Measurements from ENCODE around the gene ASPRV1.

ASPRV1 gene

GRCh38 chr2:69969991-69970390 is 8.6 kb upstream of the ASPRV1 start:
- H3K36me3 ChIP-seq (ENCODE audit: low read depth): no peaks in the 10 kb centered on the region
- TF ChIP-seq CTCF (IDR thresholded peaks at IDR 0.05; ENCODE audit: poor library complexity, severe bottlenecking): no peak
- H3K9me3 ChIP-seq (ENCODE audit: severe bottlenecking): no peaks in the 10 kb centered on the region
- H3K27me3 ChIP-seq (ENCODE audit: insufficient read depth, poor library complexity, severe bottlenecking): no peaks in the 10 kb centered on the region
- ATAC-seq (ENCODE audit: low read depth): no peak
- no peak overlapping the region for H3K27ac ChIP-seq (ENCODE audit: poor library complexity, severe bottlenecking)
- no peak overlapping the region for H3K4me3 ChIP-seq (ENCODE audit: severe bottlenecking)
- no peak for DNase-seq (ENCODE audit: low spot score)
- H3K4me1 ChIP-seq (ENCODE audit: insufficient read depth, poor library complexity, severe bottlenecking): no peaks in the 10 kb centered on the region

GRCh38 chr2:69969126-69969983 is 7.9 kb upstream of the ASPRV1 start:
- no peak overlapping the region for H3K4me3 ChIP-seq (ENCODE audit: severe bottlenecking)
- no peak for ATAC-seq (ENCODE audit: low read depth)
- TF ChIP-seq CTCF (IDR thresholded peaks at IDR 0.05; ENCODE audit: poor library complexity, severe bottlenecking): no peak
- H3K27me3 ChIP-seq (ENCODE audit: insufficient read depth, poor library complexity, severe bottlenecking): no peaks in the 10 kb centered on the region
- H3K27ac ChIP-seq (ENCODE audit: poor library complexity, severe bottlenecking): no peak overlapping the region
- H3K9me3 ChIP-seq (ENCODE audit: severe bottlenecking): no peaks in the 10 kb centered on the region
- H3K4me1 ChIP-seq (ENCODE audit: insufficient read depth, poor library complexity, severe bottlenecking): no peaks in the 10 kb centered on the region
- no peaks in the 10 kb centered on the region for H3K36me3 ChIP-seq (ENCODE audit: low read depth)
- no peak for DNase-seq (ENCODE audit: low spot score)

- Histone ChIP-seq H3K36me3 (ENCODE audit: low read depth) (no peaks in the 10 kb centered on the region), H3K4me3 (ENCODE audit: severe bottlenecking) (no peak overlapping the region), H3K27me3 (ENCODE audit: insufficient read depth, poor library complexity, severe bottlenecking) (no peaks in the 10 kb centered on the region), H3K27ac (ENCODE audit: poor library complexity, severe bottlenecking) (no peak overlapping the region), H3K4me1 (ENCODE audit: insufficient read depth, poor library complexity, severe bottlenecking) (no peaks in the 10 kb centered on the region), H3K9me3 (ENCODE audit: severe bottlenecking) (no peaks in the 10 kb centered on the region)
- no peak for DNase-seq (ENCODE audit: low spot score)
- no peak for ATAC-seq (ENCODE audit: low read depth)
- TF ChIP-seq CTCF (IDR thresholded peaks at IDR 0.05; ENCODE audit: poor library complexity, severe bottlenecking): no peak
These were observed 7.2 kb upstream of the ASPRV1 start for GRCh38 chr2:69968609-69969008.

GRCh38 chr2:69966496-69966895 is 5.1 kb upstream of the ASPRV1 start:
- Histone ChIP-seq H3K36me3 (ENCODE audit: low read depth) (no peaks in the 10 kb centered on the region), H3K4me1 (ENCODE audit: insufficient read depth, poor library complexity, severe bottlenecking) (no peaks in the 10 kb centered on the region), H3K27ac (ENCODE audit: poor library complexity, severe bottlenecking) (no peak overlapping the region), H3K27me3 (ENCODE audit: insufficient read depth, poor library complexity, severe bottlenecking) (no peaks in the 10 kb centered on the region), H3K4me3 (ENCODE audit: severe bottlenecking) (no peak overlapping the region), H3K9me3 (ENCODE audit: severe bottlenecking) (no peaks in the 10 kb centered on the region)
- no peak for TF ChIP-seq CTCF (IDR thresholded peaks at IDR 0.05; ENCODE audit: poor library complexity, severe bottlenecking)
- ATAC-seq (ENCODE audit: low read depth): no peak
- DNase-seq (ENCODE audit: low spot score): no peak

Data from RWPE2 (cell line).